HepG2 (cell line): ENCODE data around the gene IWS1. TPM values are rescaled to one million over a fixed set of nuclear protein-coding genes. Genes with fewer than 3 reads are reported as not detected.

Source experiments
- ARNT ChIP-seq: fragments of 450-650 bp; IDR thresholded peaks from 2 replicates; pipeline ENCODE4 v1.6.1; 2017
- CEBPB ChIP-seq: IDR thresholded peaks from 2 replicates; pipeline ENCODE4 v1.6.1; 2011; ENCODE audit warnings: low read depth, low read length, improper control_type of control experiment, borderline replicate concordance
- ELF3 ChIP-seq: IDR thresholded peaks from 2 replicates; pipeline ENCODE4 v1.6.1; 2016; ENCODE audit warnings: missing genetic modification reagents, missing compliant biosample characterization
- HOXA3 ChIP-seq: sonication (generic); formaldehyde crosslinking; IDR thresholded peaks from 2 replicates; pipeline ENCODE4 v1.5.0; 2020; ENCODE audit warnings: missing genetic modification reagents
- ISL2 ChIP-seq: sonication (generic); formaldehyde crosslinking; IDR thresholded peaks from 2 replicates; pipeline ENCODE4 v1.5.0; 2020; ENCODE audit warnings: missing genetic modification reagents
- KAT8 ChIP-seq: IDR thresholded peaks from 2 replicates; pipeline ENCODE4 v1.6.1; 2016; ENCODE audit warnings: missing genetic modification reagents, missing compliant biosample characterization
- PHF20 ChIP-seq: sonication (generic); formaldehyde crosslinking; IDR thresholded peaks from 2 replicates; pipeline ENCODE4 v1.5.0; 2020; ENCODE audit warnings: mild to moderate bottlenecking, missing genetic modification reagents
- PRPF4 ChIP-seq: fragments of 200-400 bp; formaldehyde crosslinking; IDR thresholded peaks from 2 replicates; pipeline ENCODE4 v1.6.1; 2016; ENCODE audit warnings: low read length, low read depth; ENCODE audit not compliant: poor library complexity, severe bottlenecking
- SMARCE1 ChIP-seq: fragments of 450-650 bp; IDR thresholded peaks from 2 replicates; pipeline ENCODE4 v1.6.1; 2017; ENCODE audit warnings: borderline replicate concordance
- SP1 ChIP-seq, 2 experiments: fragments of 450-650 bp in 1 of 2; sonication (generic) in 1 of 2; formaldehyde crosslinking in 1 of 2; IDR thresholded peaks; 2 replicates each; pipeline versions ENCODE4 v1.4.0 to v1.6.1; 2016 to 2020; ENCODE audit warnings: missing genetic modification reagents in 1 of 2
- TEAD3 ChIP-seq: optimal IDR thresholded peaks from 2 replicates; pipeline ENCODE3; 2016; ENCODE audit warnings: borderline replicate concordance
- TOPORS ChIP-seq: sonication (generic); formaldehyde crosslinking; IDR thresholded peaks from 2 replicates; pipeline ENCODE4 v1.8.0; 2023; ENCODE audit warnings: mild to moderate bottlenecking, missing genetic modification reagents
- U2AF1 ChIP-seq: fragments of 200-400 bp; formaldehyde crosslinking; optimal IDR thresholded peaks from 2 replicates; pipeline ENCODE3; 2017; ENCODE audit warnings: mild to moderate bottlenecking, low read depth, low read length
- ZKSCAN8 ChIP-seq: IDR thresholded peaks from 2 replicates; pipeline ENCODE4 v1.6.1; 2016; ENCODE audit warnings: borderline replicate concordance, missing genetic modification reagents, missing compliant biosample characterization
- ZNF44 ChIP-seq: sonication (generic); formaldehyde crosslinking; IDR thresholded peaks from 2 replicates; pipeline ENCODE4 v1.5.1; 2020; ENCODE audit warnings: mild to moderate bottlenecking, missing genetic modification reagents
- ZNF670 ChIP-seq: sonication (generic); formaldehyde crosslinking; IDR thresholded peaks from 2 replicates; pipeline ENCODE4 v1.8.0; 2022; ENCODE audit warnings: mild to moderate bottlenecking, missing genetic modification reagents, borderline replicate concordance
- ZNF775 ChIP-seq: sonication (generic); formaldehyde crosslinking; IDR thresholded peaks from 2 replicates; pipeline ENCODE4 v1.4.0; 2020; ENCODE audit warnings: missing genetic modification reagents, mild to moderate bottlenecking, moderate library complexity, borderline replicate concordance
- ZNF777 ChIP-seq: sonication (generic); formaldehyde crosslinking; IDR thresholded peaks from 2 replicates; pipeline ENCODE4 v1.4.0; 2020; ENCODE audit warnings: missing genetic modification reagents
- polyA plus RNA-seq, 8 experiments: library from polyadenylated mRNA; depleted of rRNA in 3 of 8; stranded (reverse) in 7 of 8; unstranded in 1 of 8; fragments of >200 nt; fragmentation: Illumina TruSeq in 4 of 8; extraction: Trizol in 4 of 8; gene quantifications; 2 replicates each; pipeline versions ENCODE4 v1.2.1 to v1.2.3, GENCODE V29; 2011 to 2016; ENCODE audit warnings: low read depth in 4 of 8, missing spikeins in 1 of 8, mixed read lengths in 1 of 8; ENCODE audit not compliant: insufficient read depth in 1 of 8
- total RNA-seq, 5 experiments: library from RNA; depleted of rRNA; stranded (reverse); fragments of >200 nt; fragmentation: Illumina TruSeq; extraction: Trizol; gene quantifications; 2 replicates each; pipeline ENCODE4 v1.2.3, GENCODE V29; 2016; ENCODE audit warnings: low read depth in 1 of 5
- TF ChIP-seq, protein P1 (sequence below): IDR thresholded peaks from 2 replicates; pipeline ENCODE4 v1.4.0; 2020; ENCODE audit warnings: mild to moderate bottlenecking, missing genetic modification reagents
- TF ChIP-seq, protein P2 (sequence below), 2 experiments: sonication (generic) in 1 of 2; formaldehyde crosslinking in 1 of 2; IDR thresholded peaks; 2 replicates each; pipeline versions ENCODE4 v1.5.1 to v1.6.1; 2011 to 2020; ENCODE audit warnings: borderline replicate concordance in 1 of 2, low read depth in 1 of 2, low read length in 1 of 2, mild to moderate bottlenecking in 1 of 2, missing genetic modification reagents in 1 of 2, moderate library complexity in 1 of 2
- TF ChIP-seq, protein P3 (sequence below): sonication (generic); formaldehyde crosslinking; IDR thresholded peaks from 2 replicates; pipeline ENCODE4 v1.4.0; 2020; ENCODE audit warnings: missing genetic modification reagents
- TF ChIP-seq, protein P4 (sequence below): sonication (generic); formaldehyde crosslinking; IDR thresholded peaks from 2 replicates; pipeline ENCODE4 v1.5.0; 2020; ENCODE audit warnings: missing genetic modification reagents, mild to moderate bottlenecking, borderline replicate concordance

The IWS1 gene
- total and polyA plus RNA-seq, 2 of the 13 experiments (the other 11 are each of a cell fraction or from before 2014, with no cell fraction given): 28.9 to 62.3 TPM

DNA sequence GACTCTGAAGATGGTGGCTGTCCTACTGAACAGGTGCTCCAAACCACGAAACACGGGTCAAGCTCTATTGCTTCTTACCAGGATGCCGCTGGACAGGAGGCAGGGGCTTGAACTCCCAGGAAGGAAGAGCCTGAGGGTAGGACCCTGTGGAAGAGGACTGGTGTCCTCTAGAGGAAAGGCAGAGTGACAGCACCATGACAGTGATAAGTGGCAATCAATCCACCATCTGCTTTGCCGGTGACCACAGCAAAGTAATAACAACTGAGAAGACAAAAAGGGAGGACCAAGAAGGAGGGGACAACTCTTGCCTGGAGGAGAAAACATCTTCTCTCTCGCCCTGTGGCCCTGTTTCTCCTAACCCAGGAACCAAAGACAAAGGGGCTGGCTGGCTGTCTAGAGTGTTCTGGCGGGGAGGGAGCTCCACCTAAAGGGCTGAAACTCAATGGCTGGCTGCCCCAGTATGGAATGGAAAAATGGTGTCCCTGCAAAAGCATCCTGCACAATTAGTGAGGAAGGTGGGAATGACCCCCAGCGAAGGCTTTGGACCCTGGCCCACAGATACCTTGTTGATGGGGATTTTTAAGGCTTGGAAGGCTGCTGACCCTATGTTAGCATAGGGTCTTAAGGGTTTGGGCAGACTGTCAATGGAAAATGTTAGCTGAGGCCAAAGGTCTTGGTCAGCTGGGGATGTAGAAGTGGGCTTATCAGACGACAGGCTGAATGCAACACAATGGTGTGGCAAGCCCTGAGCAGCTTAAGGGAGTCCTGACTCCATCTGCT is 72.7 kb downstream of the IWS1 start (continued):
- TF ChIP-seq, protein P1, sequence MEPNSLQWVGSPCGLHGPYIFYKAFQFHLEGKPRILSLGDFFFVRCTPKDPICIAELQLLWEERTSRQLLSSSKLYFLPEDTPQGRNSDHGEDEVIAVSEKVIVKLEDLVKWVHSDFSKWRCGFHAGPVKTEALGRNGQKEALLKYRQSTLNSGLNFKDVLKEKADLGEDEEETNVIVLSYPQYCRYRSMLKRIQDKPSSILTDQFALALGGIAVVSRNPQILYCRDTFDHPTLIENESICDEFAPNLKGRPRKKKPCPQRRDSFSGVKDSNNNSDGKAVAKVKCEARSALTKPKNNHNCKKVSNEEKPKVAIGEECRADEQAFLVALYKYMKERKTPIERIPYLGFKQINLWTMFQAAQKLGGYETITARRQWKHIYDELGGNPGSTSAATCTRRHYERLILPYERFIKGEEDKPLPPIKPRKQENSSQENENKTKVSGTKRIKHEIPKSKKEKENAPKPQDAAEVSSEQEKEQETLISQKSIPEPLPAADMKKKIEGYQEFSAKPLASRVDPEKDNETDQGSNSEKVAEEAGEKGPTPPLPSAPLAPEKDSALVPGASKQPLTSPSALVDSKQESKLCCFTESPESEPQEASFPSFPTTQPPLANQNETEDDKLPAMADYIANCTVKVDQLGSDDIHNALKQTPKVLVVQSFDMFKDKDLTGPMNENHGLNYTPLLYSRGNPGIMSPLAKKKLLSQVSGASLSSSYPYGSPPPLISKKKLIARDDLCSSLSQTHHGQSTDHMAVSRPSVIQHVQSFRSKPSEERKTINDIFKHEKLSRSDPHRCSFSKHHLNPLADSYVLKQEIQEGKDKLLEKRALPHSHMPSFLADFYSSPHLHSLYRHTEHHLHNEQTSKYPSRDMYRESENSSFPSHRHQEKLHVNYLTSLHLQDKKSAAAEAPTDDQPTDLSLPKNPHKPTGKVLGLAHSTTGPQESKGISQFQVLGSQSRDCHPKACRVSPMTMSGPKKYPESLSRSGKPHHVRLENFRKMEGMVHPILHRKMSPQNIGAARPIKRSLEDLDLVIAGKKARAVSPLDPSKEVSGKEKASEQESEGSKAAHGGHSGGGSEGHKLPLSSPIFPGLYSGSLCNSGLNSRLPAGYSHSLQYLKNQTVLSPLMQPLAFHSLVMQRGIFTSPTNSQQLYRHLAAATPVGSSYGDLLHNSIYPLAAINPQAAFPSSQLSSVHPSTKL: peak; percentile 44
- TF ChIP-seq ZKSCAN8 (CRISPR knock-in tag) (no peak), ISL2 (CRISPR knock-in tag) (0 out of 2 replicates have a peak, but pooled peaks have one; percentile 15), CEBPB (no peak), ZNF777 (CRISPR knock-in tag) (no peak), ZNF775 (CRISPR knock-in tag) (peak; percentile 56; the same call in 1 of the 2 replicates), ARNT (no peak), SP1 (IDR thresholded peaks at IDR 0.05) (no peak), SP1 (CRISPR knock-in tag; IDR thresholded peaks at IDR 0.05) (no peak; the same call in 1 of the 2 replicates), PRPF4 (no peak), U2AF1 (no peak), ZNF670 (no peak), KAT8 (CRISPR knock-in tag) (peak; percentile 62), HOXA3 (CRISPR knock-in tag) (no peak; the same call in 1 of the 2 replicates), TOPORS (CRISPR knock-in tag) (no peak), ELF3 (CRISPR knock-in tag) (peak; percentile 36; the same call in 1 of the 2 replicates), PHF20 (CRISPR knock-in tag) (no peak), TEAD3 (CRISPR knock-in tag) (peak; percentile 22), ZNF44 (CRISPR knock-in tag) (0 out of 2 replicates have a peak, but pooled peaks have one; percentile 41), SMARCE1 (no peak)
- TF ChIP-seq, protein P2, sequence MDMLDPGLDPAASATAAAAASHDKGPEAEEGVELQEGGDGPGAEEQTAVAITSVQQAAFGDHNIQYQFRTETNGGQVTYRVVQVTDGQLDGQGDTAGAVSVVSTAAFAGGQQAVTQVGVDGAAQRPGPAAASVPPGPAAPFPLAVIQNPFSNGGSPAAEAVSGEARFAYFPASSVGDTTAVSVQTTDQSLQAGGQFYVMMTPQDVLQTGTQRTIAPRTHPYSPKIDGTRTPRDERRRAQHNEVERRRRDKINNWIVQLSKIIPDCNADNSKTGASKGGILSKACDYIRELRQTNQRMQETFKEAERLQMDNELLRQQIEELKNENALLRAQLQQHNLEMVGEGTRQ (IDR thresholded peaks at IDR 0.05; ENCODE audit: low read depth, low read length): no peak
- TF ChIP-seq, protein P2 (CRISPR knock-in tag; IDR thresholded peaks at IDR 0.05; ENCODE audit: borderline replicate concordance): no peak
- TF ChIP-seq, protein P3, sequence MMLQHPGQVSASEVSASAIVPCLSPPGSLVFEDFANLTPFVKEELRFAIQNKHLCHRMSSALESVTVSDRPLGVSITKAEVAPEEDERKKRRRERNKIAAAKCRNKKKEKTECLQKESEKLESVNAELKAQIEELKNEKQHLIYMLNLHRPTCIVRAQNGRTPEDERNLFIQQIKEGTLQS (CRISPR knock-in tag): no peak
- TF ChIP-seq, protein P4, sequence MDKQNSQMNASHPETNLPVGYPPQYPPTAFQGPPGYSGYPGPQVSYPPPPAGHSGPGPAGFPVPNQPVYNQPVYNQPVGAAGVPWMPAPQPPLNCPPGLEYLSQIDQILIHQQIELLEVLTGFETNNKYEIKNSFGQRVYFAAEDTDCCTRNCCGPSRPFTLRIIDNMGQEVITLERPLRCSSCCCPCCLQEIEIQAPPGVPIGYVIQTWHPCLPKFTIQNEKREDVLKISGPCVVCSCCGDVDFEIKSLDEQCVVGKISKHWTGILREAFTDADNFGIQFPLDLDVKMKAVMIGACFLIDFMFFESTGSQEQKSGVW: no peak
